ENCODE results near the gene POLR1E. TPM values are rescaled to one million over a fixed set of nuclear protein-coding genes. Genes with fewer than 3 reads are reported as not detected.

The POLR1E gene
- total RNA-seq, 1 experiment from 2014 or later, result 45.8 TPM

DNA sequence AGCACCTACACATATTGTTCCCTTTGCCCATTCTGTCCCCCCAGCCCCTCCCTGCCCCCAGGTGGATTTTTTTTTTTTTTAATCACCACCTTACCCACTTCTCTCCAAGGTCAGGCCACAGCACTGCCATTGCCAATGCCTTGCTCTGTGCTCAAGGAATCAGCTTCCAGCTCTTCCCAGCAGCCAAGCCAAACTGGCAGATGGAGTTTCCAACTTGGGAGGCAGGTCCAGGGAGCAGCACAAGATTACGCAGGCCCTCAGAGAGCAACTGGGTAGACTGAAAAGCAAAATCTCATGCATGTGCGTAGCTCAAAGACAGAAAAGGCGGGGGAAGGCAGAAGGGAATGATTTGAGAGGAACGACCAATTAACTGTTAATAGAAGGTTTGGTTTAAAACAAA, 48.1 kb upstream of the POLR1E start:
- DNase-seq, result no peak
- Mint-ChIP-seq H3K27me3 (ENCODE audit: low read depth) (no peaks in the 10 kb centered on the region; the same call in 1 of the 2 replicates), H3K36me3 (ENCODE audit: insufficient read depth in 1 of 3, low read depth in 3 of 3) (peaks cover 34 to 80% (median 77%) of the 10 kb centered on the region in 3 experiments; a peak in 6 of 7 replicates), H3K4me3 (no peak overlapping the region), H3K9me3 (no peaks in the 10 kb centered on the region), H3K4me1 (peaks cover 19 to 25% of the 10 kb centered on the region in 2 experiments), H3K27ac (no peak overlapping the region; a peak in 1 of 7 replicates)
- Histone ChIP-seq H2BK120ac (ENCODE audit: low read depth, low read length, poor library complexity, severe bottlenecking) (no peak overlapping the region), H3K18ac (ENCODE audit: insufficient read length, low read depth, low read length) (no peak overlapping the region), H3K27me3 (ENCODE audit: insufficient read depth, low read length) (no peaks in the 10 kb centered on the region), H4K91ac (ENCODE audit: insufficient read length, low read depth, low read length) (no peak overlapping the region), H3K9me3 (ENCODE audit: control insufficient read depth, low read depth, low read length) (no peaks in the 10 kb centered on the region), H3T11ph (ENCODE audit: low read length) (no peak overlapping the region), H2BK5ac (ENCODE audit: insufficient read length, low read length) (no peak overlapping the region), H3K9ac (ENCODE audit: extremely low read depth, insufficient read length, low read length) (no peak overlapping the region), H3K27ac (ENCODE audit: insufficient read length, low read depth, low read length) (no peak overlapping the region), H3K23me2 (ENCODE audit: insufficient read length, low read depth, low read length, poor library complexity, severe bottlenecking) (no peaks in the 10 kb centered on the region), H2BK12ac (ENCODE audit: insufficient read length, low read depth, low read length) (no peak overlapping the region), H3K4me1 (ENCODE audit: insufficient read depth, low read length) (peaks cover 2% of the 10 kb centered on the region; the same call in 1 of the 2 replicates), H2AK5ac (ENCODE audit: insufficient read length, low read length) (no peak overlapping the region), H3K4ac (ENCODE audit: low read depth, low read length) (no peak overlapping the region), H3K4me2 (ENCODE audit: insufficient read depth, insufficient read length, low read length) (no peak overlapping the region), H4K8ac (replicated peaks; ENCODE audit: insufficient read length, low read depth, low read length) (no peak overlapping the region), H3K56ac (ENCODE audit: insufficient read length, low read depth, low read length) (no peak overlapping the region), H4K5ac (ENCODE audit: insufficient read length, low read depth, low read length) (no peak overlapping the region), H2BK20ac (ENCODE audit: low read depth, low read length, poor library complexity, severe bottlenecking) (no peak overlapping the region), H3K79me2 (ENCODE audit: insufficient read depth, low read length) (peaks cover 2% of the 10 kb centered on the region; the same call in 1 of the 2 replicates), H2BK15ac (ENCODE audit: low read depth, low read length) (no peak overlapping the region), H3K14ac (ENCODE audit: insufficient read depth, low read length) (no peak overlapping the region), H3K23ac (ENCODE audit: insufficient read length, low read depth, low read length) (no peak overlapping the region), H3K79me1 (ENCODE audit: insufficient read depth, low read depth, low read length, poor library complexity, severe bottlenecking) (peaks cover 4% of the 10 kb centered on the region), H2AFZ (ENCODE audit: low read length) (no peak overlapping the region), H4K20me1 (ENCODE audit: control insufficient read depth, insufficient read depth, insufficient read length) (peaks cover 2% of the 10 kb centered on the region)
- TF ChIP-seq, protein P1, sequence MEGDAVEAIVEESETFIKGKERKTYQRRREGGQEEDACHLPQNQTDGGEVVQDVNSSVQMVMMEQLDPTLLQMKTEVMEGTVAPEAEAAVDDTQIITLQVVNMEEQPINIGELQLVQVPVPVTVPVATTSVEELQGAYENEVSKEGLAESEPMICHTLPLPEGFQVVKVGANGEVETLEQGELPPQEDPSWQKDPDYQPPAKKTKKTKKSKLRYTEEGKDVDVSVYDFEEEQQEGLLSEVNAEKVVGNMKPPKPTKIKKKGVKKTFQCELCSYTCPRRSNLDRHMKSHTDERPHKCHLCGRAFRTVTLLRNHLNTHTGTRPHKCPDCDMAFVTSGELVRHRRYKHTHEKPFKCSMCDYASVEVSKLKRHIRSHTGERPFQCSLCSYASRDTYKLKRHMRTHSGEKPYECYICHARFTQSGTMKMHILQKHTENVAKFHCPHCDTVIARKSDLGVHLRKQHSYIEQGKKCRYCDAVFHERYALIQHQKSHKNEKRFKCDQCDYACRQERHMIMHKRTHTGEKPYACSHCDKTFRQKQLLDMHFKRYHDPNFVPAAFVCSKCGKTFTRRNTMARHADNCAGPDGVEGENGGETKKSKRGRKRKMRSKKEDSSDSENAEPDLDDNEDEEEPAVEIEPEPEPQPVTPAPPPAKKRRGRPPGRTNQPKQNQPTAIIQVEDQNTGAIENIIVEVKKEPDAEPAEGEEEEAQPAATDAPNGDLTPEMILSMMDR (conservative IDR thresholded peaks at IDR 0.05), result no peak
- WGBS (ENCODE audit: extremely low coverage, insufficient read length, low lambda C conversion rate), result no CpG with 5 or more reads among the region's 4 CpGs
